ES-I3 (cell line): ENCODE measurements around the gene NAA80.

Experiments
- H3K36me3 ChIP-seq: 2 replicates; pipeline ENCODE4 v1.6.1; 2013; ENCODE audit warnings: mild to moderate bottlenecking, low read length, control low read depth, moderate library complexity; ENCODE audit not compliant: insufficient read depth
- H3K4me1 ChIP-seq: 2 replicates; pipeline ENCODE4 v1.6.1; 2013; ENCODE audit warnings: mild to moderate bottlenecking, control low read depth, low read length; ENCODE audit not compliant: insufficient read depth
- H3K9ac ChIP-seq: 2 replicates; pipeline ENCODE4 v1.6.1; 2013; ENCODE audit warnings: low read depth, mild to moderate bottlenecking, low read length, moderate library complexity
- H3K9me3 ChIP-seq: 2 replicates; pipeline ENCODE4 v1.6.1; 2013; ENCODE audit warnings: mild to moderate bottlenecking, low read length, moderate library complexity; ENCODE audit not compliant: control insufficient read depth, insufficient read depth

The NAA80 gene

GRCh38 chr3:50323614-50324199 is 24.5 kb upstream of the NAA80 start:
- no peak overlapping the region for H3K9ac ChIP-seq
- peaks cover 22% of the 10 kb centered on the region; the same call in 1 of the 2 replicates for H3K4me1 ChIP-seq
- no peaks in the 10 kb centered on the region for H3K9me3 ChIP-seq
- peaks cover 9% of the 10 kb centered on the region for H3K36me3 ChIP-seq

GRCh38 chr3:50323092-50323600 is 23.9 kb upstream of the NAA80 start:
- Histone ChIP-seq H3K36me3 (peaks cover 9% of the 10 kb centered on the region), H3K9me3 (no peaks in the 10 kb centered on the region), H3K4me1 (peaks cover 22% of the 10 kb centered on the region; the same call in 1 of the 2 replicates), H3K9ac (peak overlapping the region; percentile 89; the same call in 1 of the 2 replicates)

DNA sequence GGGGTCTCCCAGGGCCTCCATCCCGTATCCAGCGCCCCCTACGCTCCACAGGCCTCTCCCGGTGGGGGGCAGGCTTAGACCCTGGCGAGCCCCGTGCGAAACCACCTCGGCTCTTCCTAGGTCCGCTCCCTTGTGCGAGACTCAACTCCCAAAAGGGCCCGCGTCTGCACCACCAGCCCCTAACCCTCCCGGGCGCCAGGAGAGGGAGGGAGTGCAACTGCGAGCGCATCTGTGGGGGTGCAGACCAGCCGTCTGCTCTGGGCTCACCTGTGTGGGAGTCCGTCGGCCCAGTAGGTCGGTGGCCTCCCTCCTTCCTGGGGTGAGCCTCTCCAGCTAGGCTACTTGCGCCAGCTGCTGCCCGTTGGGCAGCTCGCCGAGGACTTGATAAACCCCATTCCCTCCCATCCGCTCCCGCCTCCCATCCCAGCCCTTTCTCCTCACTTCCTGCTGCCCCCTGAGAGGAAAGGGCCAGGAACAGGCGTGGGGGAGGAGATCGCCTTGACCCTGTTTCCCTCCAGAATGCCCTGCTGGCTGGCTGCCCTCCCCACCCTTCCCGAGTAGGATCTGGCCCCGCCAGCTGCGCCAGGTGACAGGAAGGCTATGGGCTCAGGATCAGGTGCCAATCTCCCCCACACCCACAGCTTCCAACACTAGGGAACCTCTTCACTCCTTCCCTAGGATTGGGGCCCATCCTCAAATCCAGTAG is 23.3 kb upstream of the NAA80 start, which contains the start of gene HYAL2:
TSS of gene HYAL2 (minus strand) at position 360 of the 706 bp plus-strand sequence. CDS start 2,256 bp downstream, outside the sequence.
- peaks cover 27% of the 10 kb centered on the region; the same call in 1 of the 2 replicates for H3K4me1 ChIP-seq
- H3K36me3 ChIP-seq, result peaks cover 9% of the 10 kb centered on the region
- H3K9me3 ChIP-seq, result no peaks in the 10 kb centered on the region
- peak within 1 kb of the TSS; percentile 89 for H3K9ac ChIP-seq

- no peaks in the 10 kb centered on the region for H3K9me3 ChIP-seq
- peaks cover 32% of the 10 kb centered on the region; the same call in 1 of the 2 replicates for H3K4me1 ChIP-seq
- peak overlapping the region; percentile 89 for H3K9ac ChIP-seq
- peaks cover 9% of the 10 kb centered on the region for H3K36me3 ChIP-seq
These were observed 22.8 kb upstream of the NAA80 start for GRCh38 chr3:50322115-50322385.

- peak overlapping the region; percentile 89 for H3K9ac ChIP-seq
- H3K9me3 ChIP-seq, result no peaks in the 10 kb centered on the region
- H3K36me3 ChIP-seq, result peaks cover 9% of the 10 kb centered on the region
- peaks cover 33% of the 10 kb centered on the region; the same call in 1 of the 2 replicates for H3K4me1 ChIP-seq
These were observed 22.3 kb upstream of the NAA80 start for GRCh38 chr3:50321336-50322114.

DNA sequence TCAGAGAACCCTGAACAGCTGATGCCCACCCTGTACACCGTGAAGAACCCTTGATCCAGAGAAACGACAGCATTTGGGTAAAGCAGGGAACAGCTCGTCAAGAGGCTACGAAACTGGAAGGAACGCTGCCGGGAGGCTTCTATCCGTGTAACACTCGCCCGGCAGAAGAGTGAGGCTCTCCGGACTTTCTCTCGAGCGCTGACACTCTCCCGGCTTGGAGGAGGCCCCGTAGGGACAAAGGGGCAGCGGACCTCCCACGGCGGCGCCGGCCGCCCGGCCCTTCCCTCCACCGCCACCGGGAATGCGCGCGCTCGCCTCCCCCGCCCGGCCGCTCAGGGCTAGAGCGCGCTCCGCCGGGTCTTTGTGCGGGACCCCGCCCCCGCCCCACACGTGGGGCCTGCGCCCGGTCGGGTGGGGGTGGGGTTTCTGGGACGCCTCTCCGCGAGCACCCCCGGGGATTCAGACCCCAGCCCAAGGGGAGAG is 21.7 kb upstream of the NAA80 start:
- peaks cover 36% of the 10 kb centered on the region; the same call in 1 of the 2 replicates for H3K4me1 ChIP-seq
- peaks cover 9% of the 10 kb centered on the region for H3K36me3 ChIP-seq
- peak overlapping the region; percentile 89 for H3K9ac ChIP-seq
- H3K9me3 ChIP-seq, result no peaks in the 10 kb centered on the region

GRCh38 chr3:50319894-50320625 is 20.9 kb upstream of the NAA80 start:
- H3K9ac ChIP-seq, result peak overlapping the region; percentile 89
- peaks cover 36% of the 10 kb centered on the region; the same call in 1 of the 2 replicates for H3K4me1 ChIP-seq
- no peaks in the 10 kb centered on the region for H3K9me3 ChIP-seq
- peaks cover 9% of the 10 kb centered on the region for H3K36me3 ChIP-seq

GRCh38 chr3:50319181-50319893 is 20.1 kb upstream of the NAA80 start:
- Histone ChIP-seq H3K4me1 (peaks cover 35% of the 10 kb centered on the region; the same call in 1 of the 2 replicates), H3K9me3 (no peaks in the 10 kb centered on the region), H3K36me3 (peaks cover 9% of the 10 kb centered on the region), H3K9ac (no peak overlapping the region)

GRCh38 chr3:50318615-50319014 is 19.4 kb upstream of the NAA80 start:
- H3K4me1 ChIP-seq, result peaks cover 31% of the 10 kb centered on the region; the same call in 1 of the 2 replicates
- H3K9ac ChIP-seq, result no peak overlapping the region
- peaks cover 9% of the 10 kb centered on the region for H3K36me3 ChIP-seq
- H3K9me3 ChIP-seq, result no peaks in the 10 kb centered on the region

DNA sequence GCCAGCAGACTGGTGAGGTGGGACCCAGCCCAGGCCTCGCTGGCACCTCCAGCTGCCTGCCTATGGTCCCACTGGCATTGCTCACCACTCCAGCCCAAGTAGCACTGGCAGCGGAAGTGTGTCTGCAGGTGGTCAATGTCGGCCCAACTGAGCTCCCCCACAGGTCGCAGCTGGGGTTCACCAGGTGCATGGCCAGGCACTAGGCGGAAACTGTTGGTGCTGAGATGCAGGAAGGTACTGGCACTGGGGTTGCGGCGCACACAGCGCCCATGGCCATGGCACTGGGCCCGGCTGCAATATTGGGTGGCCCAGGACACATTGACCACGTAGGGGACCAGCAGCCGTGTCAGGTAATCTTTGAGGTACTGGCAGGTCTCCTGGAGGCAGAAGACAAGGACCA is 19.0 kb upstream of the NAA80 start:
- Histone ChIP-seq H3K4me1 (peaks cover 28% of the 10 kb centered on the region; the same call in 1 of the 2 replicates), H3K36me3 (peaks cover 9% of the 10 kb centered on the region), H3K9ac (no peak overlapping the region), H3K9me3 (no peaks in the 10 kb centered on the region)

DNA sequence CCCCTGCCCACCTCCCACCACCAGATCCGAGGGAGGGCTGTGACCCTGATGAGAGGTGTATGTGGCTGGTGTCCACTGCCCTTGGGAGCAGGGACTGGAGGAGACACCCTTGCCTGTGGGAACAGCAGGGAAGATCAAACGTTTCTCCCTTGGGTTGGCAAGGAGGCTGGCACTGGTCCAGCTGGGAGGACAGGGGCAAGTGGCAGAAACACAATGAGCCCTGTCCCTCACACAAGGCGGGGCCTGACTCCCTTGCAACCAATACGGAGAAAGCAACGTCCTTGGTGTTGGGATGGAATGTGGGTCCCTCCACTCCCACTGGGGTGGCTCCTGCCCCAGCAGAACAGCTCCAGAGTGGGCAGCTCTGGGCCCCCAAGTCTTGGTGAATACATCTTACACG is 18.1 kb upstream of the NAA80 start:
- H3K4me1 ChIP-seq, result peaks cover 23% of the 10 kb centered on the region; the same call in 1 of the 2 replicates
- no peak overlapping the region for H3K9ac ChIP-seq

DNA sequence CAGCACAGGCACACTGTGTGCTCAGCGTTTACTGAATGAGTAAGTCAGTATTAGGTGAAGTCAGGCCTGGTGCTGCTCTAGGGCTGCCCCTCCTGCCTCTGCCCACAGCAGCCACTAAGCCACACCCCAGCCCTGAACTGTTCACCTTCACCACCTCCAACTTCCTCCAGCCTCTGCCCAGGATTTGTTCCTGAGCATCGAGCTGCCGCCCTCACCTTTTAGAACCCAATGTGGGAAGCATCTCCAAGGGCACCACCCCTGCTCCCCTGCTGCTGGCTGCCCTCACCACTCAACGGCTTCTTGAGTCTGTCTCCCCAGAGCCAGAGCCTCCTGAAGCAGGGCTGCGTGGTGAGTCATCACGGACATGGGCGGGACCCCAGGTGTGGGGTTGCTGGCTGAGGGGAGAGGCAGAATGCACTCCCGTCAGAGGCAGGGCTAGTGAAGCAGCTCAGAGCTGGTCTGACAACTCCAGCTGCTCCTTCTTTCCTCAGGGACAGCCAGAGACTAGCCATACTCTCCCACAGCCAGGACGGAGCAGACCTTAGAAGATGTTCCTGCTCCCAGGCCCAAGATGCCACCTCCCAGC is 17.5 kb upstream of the NAA80 start:
- Histone ChIP-seq H3K9me3 (no peaks in the 10 kb centered on the region), H3K4me1 (peaks cover 23% of the 10 kb centered on the region; the same call in 1 of the 2 replicates), H3K36me3 (peaks cover 9% of the 10 kb centered on the region), H3K9ac (no peak overlapping the region)

More for the DNA sequence above, 18.1 kb upstream of the NAA80 start:
- peaks cover 9% of the 10 kb centered on the region for H3K36me3 ChIP-seq
- H3K9me3 ChIP-seq, result no peaks in the 10 kb centered on the region

GRCh38 chr3:50314816-50315215 is 15.6 kb upstream of the NAA80 start:
- H3K4me1 ChIP-seq, result peaks cover 16% of the 10 kb centered on the region; the same call in 1 of the 2 replicates
- no peak overlapping the region for H3K9ac ChIP-seq
- H3K9me3 ChIP-seq, result no peaks in the 10 kb centered on the region; the same call in 1 of the 2 replicates
- peaks cover 9% of the 10 kb centered on the region for H3K36me3 ChIP-seq
